Panc1 (cell line): Measurements from ENCODE around the gene DDC. TPM values are rescaled to one million over a fixed set of nuclear protein-coding genes. Genes with fewer than 3 reads are reported as not detected.
"Not testable (repeated sequence)": the region's sequence is repeated elsewhere in the genome, so short reads cannot be mapped to it uniquely, and the experiment has no call there.

Source experiments
- ATAC-seq: fragments of 200-7000 bp; cut with Tn5 transposase; 2 replicates; pipeline ENCODE4 v1.9.1; 2020; ENCODE audit warnings: mild to moderate bottlenecking, moderate library complexity
- BruUV-seq: library from RNA; stranded (reverse); fragments of 400-500 nt; replicated peaks from 2 replicates; lab custom pipeline; 2021; lab: Mats Ljungman, UMichigan
- CTCF ChIA-PET: fragments of 300-600 bp; sonication (Branson Sonifier 250); formaldehyde crosslinking; loops from one replicate; lab custom pipeline; 2022; ENCODE audit warnings: antibody characterized with exemption; lab: Charles Lee
- POLR2A ChIA-PET: fragments of 300-600 bp; sonication (Branson Sonifier 250); formaldehyde crosslinking; loops from one replicate; lab custom pipeline; 2022; ENCODE audit warnings: antibody characterized with exemption; lab: Charles Lee
- DNase-seq: peaks from one replicate; pipeline ENCODE4 v3.0.0-alpha.2; 2010; ENCODE audit warnings: low read depth, low spot score
- H3K27ac ChIP-seq: 2 replicates; pipeline ENCODE4 v1.5.1; 2011; ENCODE audit warnings: mild to moderate bottlenecking, low read length, inconsistent platforms
- H3K27me3 ChIP-seq: fragments of 200-500 bp; sonication (Bioruptor generic); 2 replicates; pipeline ENCODE4 v1.6.0; 2014; ENCODE audit warnings: low read length, inconsistent platforms; ENCODE audit not compliant: control insufficient read depth, insufficient read depth
- H3K36me3 ChIP-seq: fragments of 200-500 bp; sonication (Bioruptor generic); 2 replicates; pipeline ENCODE4 v1.5.1; 2014; ENCODE audit warnings: inconsistent platforms, mild to moderate bottlenecking, low read length, moderate library complexity; ENCODE audit not compliant: control insufficient read depth, insufficient read depth
- H3K4me1 ChIP-seq: 2 replicates; pipeline ENCODE4 v1.5.1; 2011; ENCODE audit warnings: inconsistent platforms, mild to moderate bottlenecking, low read length, moderate library complexity; ENCODE audit not compliant: control insufficient read depth, insufficient read depth
- H3K4me3 ChIP-seq, 2 experiments: 2 replicates each; pipeline ENCODE4 v1.5.1; 2011 to 2012; ENCODE audit warnings: low read depth in 2 of 2, low read length in 2 of 2, mild to moderate bottlenecking in 2 of 2, inconsistent platforms in 1 of 2, moderate library complexity in 1 of 2
- H3K9me3 ChIP-seq: fragments of 200-500 bp; sonication (Bioruptor generic); 2 replicates; pipeline ENCODE4 v1.5.1; 2014; ENCODE audit warnings: low read depth, mild to moderate bottlenecking, inconsistent platforms, low read length, moderate library complexity; ENCODE audit not compliant: control insufficient read depth, insufficient read depth
- POLR2AphosphoS5 ChIP-seq: IDR thresholded peaks from 2 replicates; pipeline ENCODE4 v1.6.1; 2012; ENCODE audit warnings: mild to moderate bottlenecking, low read depth, low read length, moderate library complexity
- SIN3A ChIP-seq: IDR thresholded peaks from 2 replicates; pipeline ENCODE4 v1.6.1; 2012; ENCODE audit warnings: low read depth, mild to moderate bottlenecking, low read length, moderate library complexity, borderline replicate concordance; ENCODE audit not compliant: insufficient read depth
- TCF7L2 ChIP-seq: IDR thresholded peaks from 2 replicates; pipeline ENCODE4 v1.6.1; 2011; ENCODE audit warnings: mild to moderate bottlenecking, low read depth, low read length, inconsistent platforms
- in situ Hi-C: cut with HindIII; loops from 2 replicates; pipeline ENCODE4 v1.10.0; 2016; ENCODE audit warnings: low sequenced_read_pairs, low pct_unique_long_range_greater_than_20kb
- intact Hi-C: fragments of 100-400 bp; cut with micrococcal nuclease; formaldehyde crosslinking; loops from one replicate; pipeline ENCODE4 v1.10.0; 2022; ENCODE audit not compliant: unreplicated experiment
- total RNA-seq: library from RNA; stranded (reverse); gene quantifications from one replicate; pipeline ENCODE4 v1.2.1, GENCODE V29; 2021; ENCODE audit not compliant: unreplicated experiment
- TF ChIP-seq, protein P1 (sequence below), 2 experiments: IDR thresholded peaks; 2 replicates each; pipeline ENCODE4 v1.6.1; 2011 to 2012; ENCODE audit warnings: low read depth in 2 of 2, control low read depth in 1 of 2, low read length in 1 of 2, mild to moderate bottlenecking in 1 of 2, moderate library complexity in 1 of 2; ENCODE audit not compliant: insufficient read depth in 1 of 2
- TF ChIP-seq, protein P2 (sequence below): fragments of 450-650 bp; IDR thresholded peaks from 2 replicates; pipeline ENCODE4 v1.5.1; 2017; ENCODE audit warnings: mild to moderate bottlenecking

The DDC gene
- total RNA-seq, 1 experiment from 2014 or later: not detected

DNA sequence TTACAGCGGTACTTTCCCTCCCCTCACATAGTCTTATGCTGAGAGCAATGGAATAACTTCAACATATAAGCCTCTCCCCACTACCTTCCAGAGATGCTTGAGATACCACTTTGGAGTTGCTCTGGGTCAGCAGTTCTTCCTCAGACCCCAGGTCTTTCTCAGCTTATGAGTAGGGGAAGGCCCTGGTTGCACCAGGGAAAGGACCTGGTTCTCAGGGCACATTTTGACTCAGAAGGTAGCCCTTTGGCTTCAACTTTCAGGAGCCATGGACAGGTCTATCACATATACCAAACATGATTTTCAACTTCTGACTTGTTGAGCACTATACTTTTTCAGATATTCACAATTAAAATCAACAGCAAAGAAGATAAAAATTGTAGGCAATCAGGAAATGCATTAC, 103.5 kb downstream of the DDC start:
- CTCF ChIA-PET: no interaction called here
- ATAC-seq (no peak), DNase-seq (no peak)
- Histone ChIP-seq H3K27ac (no peak overlapping the region), H3K36me3 (no peaks in the 10 kb centered on the region), H3K4me1 (no peaks in the 10 kb centered on the region), H3K27me3 (peaks cover 13% of the 10 kb centered on the region), H3K9me3 (no peaks in the 10 kb centered on the region), H3K4me3 (no peak overlapping the region)
- POLR2A ChIA-PET: no interaction called here
- TF ChIP-seq POLR2AphosphoS5: no peak
- TF ChIP-seq, protein P1, sequence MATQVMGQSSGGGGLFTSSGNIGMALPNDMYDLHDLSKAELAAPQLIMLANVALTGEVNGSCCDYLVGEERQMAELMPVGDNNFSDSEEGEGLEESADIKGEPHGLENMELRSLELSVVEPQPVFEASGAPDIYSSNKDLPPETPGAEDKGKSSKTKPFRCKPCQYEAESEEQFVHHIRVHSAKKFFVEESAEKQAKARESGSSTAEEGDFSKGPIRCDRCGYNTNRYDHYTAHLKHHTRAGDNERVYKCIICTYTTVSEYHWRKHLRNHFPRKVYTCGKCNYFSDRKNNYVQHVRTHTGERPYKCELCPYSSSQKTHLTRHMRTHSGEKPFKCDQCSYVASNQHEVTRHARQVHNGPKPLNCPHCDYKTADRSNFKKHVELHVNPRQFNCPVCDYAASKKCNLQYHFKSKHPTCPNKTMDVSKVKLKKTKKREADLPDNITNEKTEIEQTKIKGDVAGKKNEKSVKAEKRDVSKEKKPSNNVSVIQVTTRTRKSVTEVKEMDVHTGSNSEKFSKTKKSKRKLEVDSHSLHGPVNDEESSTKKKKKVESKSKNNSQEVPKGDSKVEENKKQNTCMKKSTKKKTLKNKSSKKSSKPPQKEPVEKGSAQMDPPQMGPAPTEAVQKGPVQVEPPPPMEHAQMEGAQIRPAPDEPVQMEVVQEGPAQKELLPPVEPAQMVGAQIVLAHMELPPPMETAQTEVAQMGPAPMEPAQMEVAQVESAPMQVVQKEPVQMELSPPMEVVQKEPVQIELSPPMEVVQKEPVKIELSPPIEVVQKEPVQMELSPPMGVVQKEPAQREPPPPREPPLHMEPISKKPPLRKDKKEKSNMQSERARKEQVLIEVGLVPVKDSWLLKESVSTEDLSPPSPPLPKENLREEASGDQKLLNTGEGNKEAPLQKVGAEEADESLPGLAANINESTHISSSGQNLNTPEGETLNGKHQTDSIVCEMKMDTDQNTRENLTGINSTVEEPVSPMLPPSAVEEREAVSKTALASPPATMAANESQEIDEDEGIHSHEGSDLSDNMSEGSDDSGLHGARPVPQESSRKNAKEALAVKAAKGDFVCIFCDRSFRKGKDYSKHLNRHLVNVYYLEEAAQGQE (IDR thresholded peaks at IDR 0.05; ENCODE audit: insufficient read depth in 1 of 2, low read depth in 2 of 2, low read length in 1 of 2): no peak
- no peak for TF ChIP-seq TCF7L2
- TF ChIP-seq SIN3A: no peak
- TF ChIP-seq, protein P2, sequence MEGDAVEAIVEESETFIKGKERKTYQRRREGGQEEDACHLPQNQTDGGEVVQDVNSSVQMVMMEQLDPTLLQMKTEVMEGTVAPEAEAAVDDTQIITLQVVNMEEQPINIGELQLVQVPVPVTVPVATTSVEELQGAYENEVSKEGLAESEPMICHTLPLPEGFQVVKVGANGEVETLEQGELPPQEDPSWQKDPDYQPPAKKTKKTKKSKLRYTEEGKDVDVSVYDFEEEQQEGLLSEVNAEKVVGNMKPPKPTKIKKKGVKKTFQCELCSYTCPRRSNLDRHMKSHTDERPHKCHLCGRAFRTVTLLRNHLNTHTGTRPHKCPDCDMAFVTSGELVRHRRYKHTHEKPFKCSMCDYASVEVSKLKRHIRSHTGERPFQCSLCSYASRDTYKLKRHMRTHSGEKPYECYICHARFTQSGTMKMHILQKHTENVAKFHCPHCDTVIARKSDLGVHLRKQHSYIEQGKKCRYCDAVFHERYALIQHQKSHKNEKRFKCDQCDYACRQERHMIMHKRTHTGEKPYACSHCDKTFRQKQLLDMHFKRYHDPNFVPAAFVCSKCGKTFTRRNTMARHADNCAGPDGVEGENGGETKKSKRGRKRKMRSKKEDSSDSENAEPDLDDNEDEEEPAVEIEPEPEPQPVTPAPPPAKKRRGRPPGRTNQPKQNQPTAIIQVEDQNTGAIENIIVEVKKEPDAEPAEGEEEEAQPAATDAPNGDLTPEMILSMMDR: no peak
- in situ Hi-C loops: no loop called here
- intact Hi-C loops: no loop called here
- no TSS peak for BruUV-seq

DNA sequence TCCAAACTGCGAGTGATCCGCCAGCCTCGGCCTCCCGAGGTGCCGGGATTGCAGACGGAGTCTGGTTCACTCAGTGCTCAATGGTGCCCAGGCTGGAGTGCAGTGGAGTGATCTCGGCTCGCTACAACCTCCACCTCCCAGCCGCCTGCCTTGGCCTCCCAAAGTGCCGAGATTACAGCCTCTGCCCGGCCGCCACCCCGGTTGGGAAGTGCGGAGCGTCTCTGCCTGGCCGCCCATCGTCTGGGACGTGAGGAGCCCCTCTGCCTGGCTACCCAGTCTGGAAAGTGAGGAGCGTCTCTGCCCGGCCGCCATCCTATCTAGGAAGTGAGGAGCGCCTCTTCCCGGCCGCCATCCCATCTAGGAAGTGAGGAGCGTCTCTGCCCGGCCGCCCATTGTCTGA, 106.0 kb downstream of the DDC start:
- H3K9me3 ChIP-seq, H3K36me3 ChIP-seq, DNase-seq, H3K4me3 ChIP-seq, POLR2A ChIA-PET, in situ Hi-C loops, BruUV-seq, ATAC-seq, CTCF ChIA-PET, intact Hi-C loops, H3K27ac ChIP-seq, H3K4me1 ChIP-seq: not testable (repeated sequence)
- H3K27me3 ChIP-seq: peaks cover 17% of the 10 kb centered on the region

DNA sequence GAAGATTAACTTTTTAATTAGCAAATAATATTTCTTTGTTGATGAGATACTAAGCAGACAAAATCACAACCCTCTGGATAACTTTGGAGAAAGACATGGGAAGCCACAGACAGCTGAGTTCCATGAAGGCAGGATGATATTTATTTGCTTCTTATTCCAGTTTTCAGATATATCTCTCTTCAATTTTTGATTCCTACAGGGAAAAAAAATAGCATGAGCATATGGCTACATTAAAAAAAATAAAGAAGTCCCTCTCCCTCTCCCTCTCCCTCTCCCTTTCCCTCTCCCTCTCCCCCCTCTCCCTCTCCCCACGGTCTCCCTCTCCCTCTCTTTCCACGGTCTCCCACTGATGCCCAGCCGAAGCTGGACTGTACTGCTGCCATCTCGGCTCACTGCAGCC, 106.6 kb downstream of the DDC start:
- ATAC-seq, H3K4me1 ChIP-seq, DNase-seq, intact Hi-C loops, CTCF ChIA-PET, BruUV-seq, H3K4me3 ChIP-seq, POLR2A ChIA-PET, in situ Hi-C loops, H3K36me3 ChIP-seq, H3K27ac ChIP-seq, H3K9me3 ChIP-seq: not testable (repeated sequence)
- H3K27me3 ChIP-seq: peaks cover 17% of the 10 kb centered on the region
